GM12873 (cell line): Measurements from ENCODE around the gene C6orf52.

Experiments used
- CTCF ChIP-seq: IDR thresholded peaks from 2 replicates; pipeline ENCODE4 v1.5.1; 2012; ENCODE audit warnings: low read depth, mild to moderate bottlenecking, moderate library complexity, low read length, control low read depth; ENCODE audit not compliant: insufficient read depth; ENCODE audit errors: missing control alignments

Gene C6orf52

GRCh38 chr6:10720265-10720959 lies 26.0 kb upstream of the C6orf52 start:
- no peak for TF ChIP-seq CTCF

GRCh38 chr6:10719964-10720264 lies 25.5 kb upstream of the C6orf52 start:
- no peak for TF ChIP-seq CTCF

- TF ChIP-seq CTCF, result no peak
Measured at GRCh38 chr6:10719296-10719963, 25.0 kb upstream of the C6orf52 start.

GRCh38 chr6:10713962-10714361 lies 19.5 kb upstream of the C6orf52 start:
- no peak for TF ChIP-seq CTCF

- TF ChIP-seq CTCF, result no peak
Measured at GRCh38 chr6:10696655-10697054, 2.2 kb upstream of the C6orf52 start.

- no peak for TF ChIP-seq CTCF
Measured at GRCh38 chr6:10695086-10695657, 756 bp upstream of the C6orf52 start.

- TF ChIP-seq CTCF, result no peak
Measured at GRCh38 chr6:10692965-10693538, 1.4 kb downstream of the C6orf52 start.
